ENCODE data around the gene WDR91. TPM values are rescaled to one million over a fixed set of nuclear protein-coding genes. Genes with fewer than 3 reads are reported as not detected.

The WDR91 gene
- total RNA-seq, 1 donor from 2014 or later: 27.1 TPM

DNA sequence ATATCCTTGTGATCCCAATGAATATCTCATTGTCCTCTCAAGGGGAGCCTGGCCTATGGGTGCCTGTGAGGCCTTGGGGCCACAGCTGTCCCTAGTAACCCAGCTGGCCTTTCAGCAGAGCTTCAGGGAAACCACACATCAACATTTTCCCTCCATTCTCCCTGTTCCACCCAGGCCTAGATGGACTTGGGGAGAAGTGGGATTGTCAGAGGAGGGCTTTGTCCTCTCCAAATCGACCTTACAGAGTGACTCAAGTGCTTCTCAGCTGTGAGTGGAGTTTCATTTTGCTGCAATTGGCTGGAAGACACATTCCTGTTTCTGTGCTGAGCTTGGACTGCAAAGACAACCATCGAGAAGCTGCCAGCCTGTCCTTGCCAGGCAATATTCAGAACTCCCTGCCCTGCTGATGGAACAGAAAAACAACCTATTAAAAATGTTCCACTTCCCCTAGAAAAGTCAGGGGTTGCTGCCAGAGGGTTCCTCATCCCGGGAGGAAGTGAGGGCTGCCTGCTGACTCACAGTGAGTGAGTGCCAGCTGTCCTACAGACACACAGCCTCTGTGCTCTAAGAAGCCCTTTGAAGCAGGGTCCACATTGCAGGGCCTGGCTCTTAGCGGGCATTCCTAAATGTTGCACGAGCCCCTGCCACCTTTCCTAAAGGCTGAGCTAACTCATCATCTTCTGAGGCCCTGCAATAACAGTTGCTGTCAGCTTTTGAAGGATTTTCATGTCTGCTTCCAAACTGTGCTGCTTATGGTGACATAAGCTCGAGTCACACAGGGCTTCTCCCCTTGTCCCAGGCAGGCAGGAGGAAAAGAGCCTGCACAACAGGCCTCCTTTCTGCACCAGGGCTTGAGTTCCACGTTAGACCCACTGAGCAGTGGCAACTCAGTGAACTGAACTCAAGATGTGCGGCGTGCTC is 42.8 kb upstream of the WDR91 start:
- DNase-seq (peak; percentile 73), ATAC-seq (peak; percentile 84 to 87)
- H3K27ac ChIP-seq: peak overlapping the region; percentile 72
- TF ChIP-seq, protein P1, sequence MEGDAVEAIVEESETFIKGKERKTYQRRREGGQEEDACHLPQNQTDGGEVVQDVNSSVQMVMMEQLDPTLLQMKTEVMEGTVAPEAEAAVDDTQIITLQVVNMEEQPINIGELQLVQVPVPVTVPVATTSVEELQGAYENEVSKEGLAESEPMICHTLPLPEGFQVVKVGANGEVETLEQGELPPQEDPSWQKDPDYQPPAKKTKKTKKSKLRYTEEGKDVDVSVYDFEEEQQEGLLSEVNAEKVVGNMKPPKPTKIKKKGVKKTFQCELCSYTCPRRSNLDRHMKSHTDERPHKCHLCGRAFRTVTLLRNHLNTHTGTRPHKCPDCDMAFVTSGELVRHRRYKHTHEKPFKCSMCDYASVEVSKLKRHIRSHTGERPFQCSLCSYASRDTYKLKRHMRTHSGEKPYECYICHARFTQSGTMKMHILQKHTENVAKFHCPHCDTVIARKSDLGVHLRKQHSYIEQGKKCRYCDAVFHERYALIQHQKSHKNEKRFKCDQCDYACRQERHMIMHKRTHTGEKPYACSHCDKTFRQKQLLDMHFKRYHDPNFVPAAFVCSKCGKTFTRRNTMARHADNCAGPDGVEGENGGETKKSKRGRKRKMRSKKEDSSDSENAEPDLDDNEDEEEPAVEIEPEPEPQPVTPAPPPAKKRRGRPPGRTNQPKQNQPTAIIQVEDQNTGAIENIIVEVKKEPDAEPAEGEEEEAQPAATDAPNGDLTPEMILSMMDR (IDR thresholded peaks at IDR 0.05): no peak
- intact Hi-C loops (cut with DNase I): no loop called here
- no peaks in the 10 kb centered on the region for H3K36me3 ChIP-seq
- H3K9me3 ChIP-seq: no peaks in the 10 kb centered on the region
- H3K4me3 ChIP-seq: no peak overlapping the region
- H3K27me3 ChIP-seq (ENCODE audit: low read depth): no peaks in the 10 kb centered on the region
- H3K4me1 ChIP-seq: peaks cover 19% of the 10 kb centered on the region

DNA sequence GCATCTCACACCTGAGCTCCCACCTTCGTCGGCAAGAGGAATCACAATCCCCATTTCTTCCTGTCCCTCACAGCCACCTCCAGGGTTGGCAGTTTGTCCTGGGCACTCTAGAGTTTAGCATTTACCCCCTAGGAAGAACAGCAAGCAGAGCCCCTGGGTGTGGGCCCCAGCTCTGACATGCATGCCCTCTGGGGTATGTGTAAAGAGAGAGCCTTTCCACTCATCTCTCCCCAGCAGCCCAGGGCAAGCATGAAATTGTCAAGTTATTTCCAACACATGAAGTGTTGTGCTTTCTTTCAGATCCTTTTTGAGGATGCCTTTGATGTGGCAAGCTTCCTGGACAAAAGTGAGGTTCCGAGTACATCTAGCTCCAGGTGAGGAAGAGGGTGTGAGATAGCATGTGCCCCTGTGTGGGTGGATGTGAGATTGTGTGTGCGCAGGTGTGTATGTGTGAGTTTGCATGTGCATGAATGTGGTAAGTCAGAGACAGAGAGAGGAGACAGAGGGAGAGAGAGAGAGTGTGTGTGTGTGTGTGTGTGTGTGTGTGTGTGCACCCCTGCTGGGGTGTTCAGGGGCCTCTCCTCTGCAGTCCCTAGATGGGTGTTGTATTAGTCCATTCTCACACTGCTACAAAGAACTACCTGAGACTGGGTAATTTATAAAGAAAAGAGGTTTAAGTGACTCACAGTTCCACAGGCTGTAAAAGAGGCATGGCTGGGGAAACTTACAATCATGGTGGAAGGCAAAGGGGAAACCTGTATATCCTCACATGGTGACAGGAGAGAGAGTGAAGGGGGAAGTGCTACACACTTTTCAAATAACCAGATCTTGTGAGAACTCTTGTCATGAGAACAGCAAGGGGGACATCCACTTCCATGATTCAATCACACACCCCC is 40.4 kb upstream of the WDR91 start:
- ATAC-seq (no peak), DNase-seq (no peak)
- H3K9me3 ChIP-seq: no peaks in the 10 kb centered on the region
- TF ChIP-seq, protein P1 (IDR thresholded peaks at IDR 0.05): no peak
- H3K27ac ChIP-seq: no peak overlapping the region
- no peaks in the 10 kb centered on the region for H3K36me3 ChIP-seq
- H3K4me1 ChIP-seq: peaks cover 19% of the 10 kb centered on the region
- intact Hi-C loops (cut with DNase I): no loop called here
- H3K4me3 ChIP-seq: no peak overlapping the region
- H3K27me3 ChIP-seq (ENCODE audit: low read depth): no peaks in the 10 kb centered on the region

DNA sequence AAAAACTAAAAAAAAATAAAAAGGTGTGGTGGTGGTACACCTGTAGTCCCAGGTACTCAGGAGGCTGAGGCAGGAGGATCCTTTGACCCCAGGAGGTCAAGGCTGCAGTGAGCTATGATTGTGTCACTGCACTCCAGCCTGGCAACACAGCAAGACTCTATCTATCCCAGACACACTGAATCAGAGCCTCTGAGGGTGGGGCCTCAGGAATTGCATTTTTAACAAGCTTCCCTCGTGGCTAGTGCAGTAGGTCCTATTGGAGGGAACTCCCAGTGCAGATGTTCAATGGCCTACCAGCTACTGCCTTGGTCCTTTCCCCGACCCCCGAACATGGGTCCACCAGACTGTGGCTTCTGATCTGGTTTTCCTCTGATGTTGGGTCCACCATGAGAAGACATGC is 37.2 kb upstream of the WDR91 start:
- no peaks in the 10 kb centered on the region for H3K27me3 ChIP-seq (ENCODE audit: low read depth)
- TF ChIP-seq, protein P1 (IDR thresholded peaks at IDR 0.05): no peak
- no peak for DNase-seq

DNA sequence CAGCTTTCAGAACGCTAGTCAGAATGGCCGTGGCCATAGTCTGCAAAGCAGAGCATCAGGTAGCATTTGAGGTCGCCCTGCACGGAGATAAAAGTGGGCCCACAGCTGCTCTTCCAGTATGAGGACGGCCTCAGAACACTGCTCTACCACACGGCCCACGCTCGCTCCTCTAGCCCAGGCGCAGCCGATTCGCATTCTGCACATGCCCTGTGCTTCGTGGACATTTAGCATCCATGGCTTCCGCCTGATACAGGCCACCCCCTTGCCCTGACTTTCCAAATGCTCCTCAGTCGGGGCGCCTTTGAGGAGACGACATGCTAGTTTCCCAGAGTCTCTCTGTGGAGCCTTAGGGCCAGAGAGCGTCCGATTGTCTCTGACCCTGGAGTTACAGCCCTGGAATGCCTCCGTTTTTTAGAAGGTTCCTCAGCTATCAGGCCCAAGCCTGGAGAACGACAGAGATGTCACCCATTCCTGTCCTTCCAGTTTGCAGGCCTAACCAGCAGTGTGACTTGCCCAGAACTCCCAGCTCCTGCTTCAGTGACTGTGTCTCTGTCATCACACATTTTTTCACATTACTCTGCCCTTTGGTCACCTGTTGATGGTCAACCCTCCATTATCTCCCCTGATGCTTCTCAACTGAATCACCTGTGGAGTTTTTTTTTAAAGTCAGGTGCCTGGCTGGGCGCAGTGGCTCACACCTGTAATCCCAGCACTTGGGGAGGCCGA is 36.6 kb upstream of the WDR91 start:
- Histone ChIP-seq H3K4me1 (no peaks in the 10 kb centered on the region), H3K4me3 (no peak overlapping the region), H3K27me3 (ENCODE audit: low read depth) (no peaks in the 10 kb centered on the region), H3K9me3 (no peaks in the 10 kb centered on the region), H3K27ac (no peak overlapping the region), H3K36me3 (no peaks in the 10 kb centered on the region)
- ATAC-seq (no peak), DNase-seq (no peak)
- intact Hi-C loops (cut with DNase I): no loop called here
- TF ChIP-seq, protein P1 (IDR thresholded peaks at IDR 0.05): no peak

More for the DNA sequence above, 37.2 kb upstream of the WDR91 start:
- no peak for ATAC-seq
- Histone ChIP-seq H3K36me3 (no peaks in the 10 kb centered on the region), H3K4me3 (no peak overlapping the region), H3K27ac (no peak overlapping the region), H3K9me3 (no peaks in the 10 kb centered on the region), H3K4me1 (peaks cover 3% of the 10 kb centered on the region)
- intact Hi-C loops (cut with DNase I): no loop called here

DNA sequence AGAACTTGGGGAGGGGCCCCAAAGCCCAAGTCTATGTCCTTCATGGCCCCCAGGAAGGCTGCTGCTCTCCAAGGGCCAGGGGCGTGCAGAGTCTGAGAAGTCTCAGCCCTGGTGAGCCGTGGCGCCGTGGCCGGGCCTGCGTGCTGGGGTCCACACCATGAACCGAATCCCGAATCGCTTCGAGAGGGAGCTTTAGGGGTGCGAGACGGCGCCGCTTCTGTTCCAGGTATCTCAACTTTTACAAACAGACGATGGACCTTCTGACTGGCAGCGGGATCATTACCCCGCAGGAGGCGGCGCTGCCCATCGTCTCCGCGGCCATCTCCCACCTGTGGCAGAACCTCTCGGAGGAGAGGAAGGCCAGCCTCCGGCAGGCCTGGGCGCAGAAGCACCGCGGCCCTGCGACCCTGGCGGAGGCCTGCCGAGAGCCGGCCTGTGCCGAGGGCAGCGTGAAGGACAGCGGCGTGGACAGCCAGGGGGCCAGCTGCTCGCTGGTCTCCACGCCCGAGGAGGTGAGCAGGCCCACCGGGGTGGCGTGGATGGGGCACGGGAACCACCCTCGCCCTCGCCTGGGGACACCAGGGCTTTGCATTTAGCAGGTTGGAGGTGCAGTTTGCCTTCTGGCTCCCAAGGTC is 35.0 kb upstream of the WDR91 start:
- Histone ChIP-seq H3K4me1 (no peaks in the 10 kb centered on the region), H3K36me3 (no peaks in the 10 kb centered on the region), H3K27me3 (ENCODE audit: low read depth) (no peaks in the 10 kb centered on the region), H3K4me3 (no peak overlapping the region), H3K27ac (no peak overlapping the region), H3K9me3 (no peaks in the 10 kb centered on the region)
- TF ChIP-seq, protein P1 (IDR thresholded peaks at IDR 0.05): no peak
- no peak for DNase-seq
- intact Hi-C loops (cut with DNase I): no loop called here
- ATAC-seq: no peak
